GM21360 (cell line): ENCODE data around the gene NOXRED1.
"Not testable (repeated sequence)": the region's sequence is repeated elsewhere in the genome, so short reads cannot be mapped to it uniquely, and the experiment has no call there.

Experiments
- ATAC-seq: cut with Tn5 transposase; IDR thresholded peaks from one replicate; pipeline ENCODE4 v1.9.1; 2021; ENCODE audit warnings: mild to moderate bottlenecking, moderate library complexity; ENCODE audit not compliant: unreplicated experiment

The NOXRED1 gene

DNA sequence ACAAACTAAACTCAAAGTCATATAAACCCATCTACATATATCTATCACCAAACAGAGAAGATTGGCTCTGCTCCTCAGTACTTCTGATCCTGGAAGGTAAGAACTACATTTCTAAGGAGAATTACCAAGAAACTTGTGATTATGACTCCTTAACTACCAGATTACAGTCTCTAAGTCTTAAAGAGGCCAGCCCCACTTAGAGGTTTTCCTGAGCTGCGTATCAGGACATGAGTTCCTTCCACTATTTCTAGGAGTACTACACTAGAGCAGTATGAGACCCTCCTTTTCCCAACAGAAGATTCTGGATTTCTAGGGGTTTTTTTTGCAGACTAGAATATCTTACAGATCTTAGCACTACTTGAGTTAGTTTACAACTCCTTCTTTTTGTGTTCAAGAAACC lies at the start of gene NOXRED1:
NOXRED1 (minus strand) TSS at position 101 of the 400 bp plus-strand sequence. CDS start 634 bp downstream, outside the sequence.
- ATAC-seq = no peak

GRCh38 chr14:77470224-77470870 lies 47.0 kb upstream of the NOXRED1 start:
- ATAC-seq = no peak

- no peak for ATAC-seq
Observed at GRCh38 chr14:77469539-77469938, 46.2 kb upstream of the NOXRED1 start.

GRCh38 chr14:77469067-77469505 lies 45.8 kb upstream of the NOXRED1 start:
- no peak for ATAC-seq

DNA sequence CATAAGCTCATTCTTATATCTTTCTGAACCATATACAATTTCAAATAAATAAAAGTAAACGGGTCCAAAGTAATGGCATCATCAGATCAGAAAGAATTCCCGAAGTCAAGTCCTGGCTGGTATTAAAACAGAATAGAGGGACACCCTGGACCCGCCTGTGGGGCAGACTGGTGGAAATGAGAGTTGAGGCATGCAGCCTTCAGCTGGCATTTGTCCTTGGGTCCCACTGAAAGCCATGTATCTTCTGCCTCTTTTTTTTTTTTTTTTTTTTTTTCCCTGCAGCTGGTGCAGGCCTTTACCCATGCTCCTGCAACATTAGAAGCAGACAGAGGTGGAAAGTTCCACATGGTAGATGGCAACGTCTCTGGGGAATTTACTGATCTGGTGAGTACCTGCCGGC lies 44.5 kb upstream of the NOXRED1 start:
- no peak for ATAC-seq

GRCh38 chr14:77459072-77459723 lies 35.9 kb upstream of the NOXRED1 start:
- no peak for ATAC-seq

- peak; percentile 11 for ATAC-seq
Observed at GRCh38 chr14:77458249-77458950, 35.1 kb upstream of the NOXRED1 start.

DNA sequence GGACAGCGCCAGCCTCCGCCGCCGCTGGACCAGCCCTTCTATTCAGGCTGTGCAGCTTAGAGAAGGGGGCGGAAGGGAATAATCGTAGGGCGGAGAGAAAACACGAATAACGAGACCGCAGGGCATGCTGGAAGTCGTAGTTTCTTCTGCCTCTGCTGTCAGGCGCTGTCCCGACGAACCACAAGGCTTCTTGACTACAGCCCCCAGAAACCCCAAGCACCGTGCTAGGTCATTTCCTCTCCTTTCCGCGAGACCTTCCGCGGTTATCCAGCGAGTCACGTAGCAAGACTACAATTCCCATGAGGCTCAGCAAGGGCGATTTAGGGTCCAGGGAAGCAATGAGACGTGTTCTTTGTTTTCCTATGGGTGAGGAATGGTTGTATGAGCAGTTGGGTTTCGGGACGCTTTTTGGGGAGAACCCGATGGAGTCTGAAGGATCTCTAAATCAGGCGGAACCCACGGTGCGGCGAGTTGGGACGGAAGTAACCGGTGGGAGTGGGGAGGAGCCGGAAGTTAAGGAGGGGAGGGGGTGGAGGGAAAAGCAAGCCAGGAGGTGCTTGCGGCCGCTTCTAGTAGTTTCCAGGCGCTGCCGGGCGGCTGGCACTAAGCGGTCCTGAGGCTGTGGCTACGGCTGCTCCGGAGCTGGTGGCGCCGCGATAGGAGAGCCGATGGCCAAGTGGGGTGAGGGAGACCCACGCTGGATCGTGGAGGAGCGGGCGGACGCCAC lies 34.4 kb upstream of the NOXRED1 start, which contains the start of the genes AHSA1 and VIPAS39:
AHSA1 (plus strand) TSS at position 572 of the 727 bp plus-strand sequence; CDS start at position 669, 97 bp downstream.
VIPAS39 (minus strand) TSS at position 80 of the 727 bp plus-strand sequence. CDS start 3,499 bp downstream, outside the sequence.
- ATAC-seq = peak; percentile 86

DNA sequence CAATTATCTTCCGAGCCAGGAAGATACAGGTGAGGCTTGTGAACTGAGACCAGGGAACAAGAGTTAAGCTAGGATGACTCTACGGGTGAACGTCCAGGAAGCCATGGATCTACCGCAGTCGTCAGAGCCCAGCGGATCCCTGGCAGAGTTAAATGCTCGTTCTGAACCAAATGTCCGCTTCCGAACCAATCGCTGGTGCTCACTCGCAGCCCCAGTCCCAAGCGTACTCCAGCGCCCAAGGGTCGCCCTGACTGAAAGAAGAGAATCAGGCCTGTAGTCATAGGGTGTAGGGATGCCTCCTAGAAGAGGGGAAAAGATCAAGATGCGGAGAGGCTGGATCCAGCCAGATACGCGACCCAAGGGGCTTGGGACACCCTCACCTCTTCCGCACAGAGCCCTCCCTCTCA lies 33.8 kb upstream of the NOXRED1 start:
- peak; percentile 11 for ATAC-seq

DNA sequence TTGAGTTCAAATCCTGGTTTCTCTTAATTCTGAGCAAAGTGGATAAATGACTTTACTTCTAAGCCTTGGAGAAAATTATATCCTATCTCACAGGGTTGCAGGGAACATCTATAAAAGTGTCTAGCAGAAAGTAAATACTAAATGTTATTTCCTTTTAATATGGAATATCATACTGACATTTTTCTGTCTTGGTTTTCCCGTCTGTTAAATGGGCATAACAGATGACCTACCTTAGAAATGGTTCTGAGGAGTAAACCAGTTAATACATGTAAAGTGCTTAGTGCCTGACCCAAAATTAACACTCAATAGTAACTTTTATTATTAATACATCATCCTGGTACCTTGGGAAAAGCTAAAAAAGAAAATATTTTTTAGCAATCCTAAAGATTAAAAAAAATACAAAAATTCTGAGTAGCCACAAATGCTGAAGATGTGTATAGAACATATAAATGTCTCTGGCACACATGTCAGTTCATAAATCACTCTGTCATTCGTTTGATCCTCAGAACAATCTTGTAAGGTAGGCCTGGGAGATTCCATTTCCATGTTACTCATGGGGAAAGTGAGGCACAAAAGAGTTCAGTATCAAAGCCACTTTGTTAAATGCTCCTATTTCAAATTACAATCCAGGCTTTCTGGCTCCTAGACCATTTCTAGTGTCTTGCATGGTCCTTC lies 32.8 kb upstream of the NOXRED1 start:
- no peak for ATAC-seq

- ATAC-seq = no peak
Observed at GRCh38 chr14:77442196-77442595, 18.9 kb upstream of the NOXRED1 start.

GRCh38 chr14:77439861-77440260 lies 16.5 kb upstream of the NOXRED1 start:
- no peak for ATAC-seq

DNA sequence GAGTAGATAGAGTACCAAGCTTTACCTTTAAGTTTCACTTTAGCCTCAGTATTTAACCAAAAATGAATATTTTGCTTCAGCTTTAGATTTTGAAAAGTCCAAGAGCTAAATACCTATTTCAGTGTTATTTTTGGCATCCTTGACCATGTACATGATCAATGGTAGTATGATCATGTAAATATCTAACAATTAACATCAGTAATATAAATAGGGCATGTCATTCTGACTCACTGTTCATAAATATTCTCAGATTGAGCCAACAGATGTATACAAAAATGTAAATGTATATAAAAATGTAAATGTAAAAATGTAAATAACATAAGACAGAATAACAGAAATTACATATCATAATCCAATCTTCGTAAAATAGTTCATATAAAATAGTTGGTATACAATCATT lies 15.3 kb upstream of the NOXRED1 start:
- ATAC-seq = no peak

GRCh38 chr14:77436042-77436441 lies 12.7 kb upstream of the NOXRED1 start:
- no peak for ATAC-seq

DNA sequence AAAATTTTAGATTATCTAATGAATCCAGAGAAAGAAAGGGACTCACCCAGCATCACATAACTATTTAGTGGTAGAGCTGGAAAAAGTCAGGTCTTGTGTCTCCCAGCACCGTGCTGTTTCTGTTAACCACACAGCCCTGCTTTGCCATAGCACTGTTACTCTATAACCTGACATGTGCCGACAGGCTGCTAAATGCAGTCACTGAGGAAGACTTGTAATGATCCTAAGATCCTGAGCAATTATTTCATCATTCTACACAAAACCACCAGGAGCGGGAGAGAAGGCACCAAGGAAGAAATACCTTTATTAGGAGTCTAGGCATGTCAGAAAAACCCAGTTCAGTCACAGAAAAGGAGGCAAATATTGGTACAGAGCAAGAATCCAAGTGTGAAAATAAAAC lies 3.1 kb upstream of the NOXRED1 start:
- ATAC-seq = no peak

GRCh38 chr14:77424862-77425261 lies 1.5 kb upstream of the NOXRED1 start:
- no peak for ATAC-seq

GRCh38 chr14:77421201-77421600 lies 2.1 kb downstream of the NOXRED1 start:
- ATAC-seq = no peak

- no peak for ATAC-seq
Observed at GRCh38 chr14:77416836-77417235, 6.5 kb downstream of the NOXRED1 start.

DNA sequence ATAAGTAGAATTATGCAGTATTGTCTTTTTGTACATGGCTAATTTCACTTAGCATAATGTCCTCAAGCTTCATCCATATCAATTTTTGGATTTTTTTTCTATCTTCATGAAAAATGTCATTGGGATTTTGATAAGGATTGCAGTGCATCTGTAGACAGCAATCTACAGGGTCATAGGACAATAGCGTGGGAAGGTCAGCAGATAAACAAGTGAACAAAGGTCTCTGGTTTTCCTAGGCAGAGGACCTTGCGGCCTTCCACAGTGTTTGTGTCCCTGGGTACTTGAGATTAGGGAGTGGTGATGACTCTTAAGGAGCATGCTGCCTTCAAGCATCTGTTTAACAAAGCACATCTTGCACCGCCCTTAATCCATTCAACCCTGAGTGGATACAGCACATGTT lies 7.2 kb downstream of the NOXRED1 start:
- ATAC-seq = not testable (repeated sequence)

GRCh38 chr14:77415403-77416030 lies 7.8 kb downstream of the NOXRED1 start:
- not testable (repeated sequence) for ATAC-seq
